ENCODE results near the gene ADSS1.

ADSS1 gene

DNA sequence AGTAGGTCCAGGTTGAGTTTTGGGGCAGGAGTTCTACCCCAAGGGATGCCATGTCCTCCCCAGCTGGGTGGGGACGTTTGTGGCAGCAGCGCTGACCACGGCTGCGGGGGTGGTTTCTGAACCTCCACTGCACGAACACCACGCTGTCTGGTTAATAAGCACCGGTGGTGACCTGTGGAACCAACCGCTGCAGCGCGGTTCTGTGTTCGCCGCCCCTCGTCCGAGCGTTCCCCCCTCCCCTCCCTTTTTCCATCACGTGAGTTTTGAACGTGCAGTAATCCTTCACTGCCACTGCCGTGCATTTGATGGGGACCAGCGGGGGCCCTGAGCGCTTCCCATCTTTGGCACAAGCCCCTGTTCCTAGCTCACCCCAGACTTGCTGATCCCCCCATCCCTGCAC, 6.4 kb upstream of the ADSS1 start:
- no peak for DNase-seq (ENCODE audit: low spot score)

DNA sequence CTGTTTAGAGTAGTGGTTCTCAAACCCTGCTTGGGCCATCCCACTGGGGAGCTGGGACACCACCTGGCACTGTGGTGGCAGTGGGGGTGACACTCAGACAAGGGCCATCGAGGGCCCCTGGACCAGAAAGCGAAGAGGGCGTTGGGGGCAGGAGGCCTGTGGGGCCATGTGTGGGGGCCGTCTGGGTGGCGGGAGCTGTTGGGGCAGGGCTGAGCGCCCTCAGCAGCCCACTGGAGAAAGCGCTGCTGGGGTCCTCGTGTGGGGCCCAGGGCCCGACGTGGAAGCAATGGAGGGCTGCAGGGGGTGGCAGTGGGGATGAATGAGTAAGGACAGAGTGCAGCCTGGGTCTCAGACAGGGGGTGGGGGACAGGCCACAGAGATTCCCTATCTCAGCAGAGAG, 5.9 kb upstream of the ADSS1 start:
- no peak for DNase-seq (ENCODE audit: low spot score)

DNA sequence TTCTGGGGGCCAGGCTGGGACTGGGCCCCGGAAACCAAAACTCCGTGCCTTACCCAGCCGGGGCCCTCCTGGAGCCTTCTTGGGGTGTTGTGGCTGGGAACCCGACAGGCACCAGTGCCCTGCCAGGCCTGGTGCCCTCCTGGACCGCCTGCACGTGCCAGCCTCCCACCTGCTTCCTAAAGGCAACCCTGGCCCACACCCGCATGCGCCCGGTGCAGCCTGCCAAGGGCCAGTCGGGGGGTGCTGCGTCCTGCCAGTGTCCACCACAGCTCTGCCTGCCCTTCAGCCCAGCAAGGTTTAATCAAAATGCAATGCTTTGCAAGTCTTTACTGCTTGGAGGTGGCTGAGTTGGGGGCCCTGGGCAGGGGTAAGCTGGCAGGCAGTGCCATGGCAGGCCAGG, 5.2 kb upstream of the ADSS1 start:
- no peak for DNase-seq (ENCODE audit: low spot score)

DNA sequence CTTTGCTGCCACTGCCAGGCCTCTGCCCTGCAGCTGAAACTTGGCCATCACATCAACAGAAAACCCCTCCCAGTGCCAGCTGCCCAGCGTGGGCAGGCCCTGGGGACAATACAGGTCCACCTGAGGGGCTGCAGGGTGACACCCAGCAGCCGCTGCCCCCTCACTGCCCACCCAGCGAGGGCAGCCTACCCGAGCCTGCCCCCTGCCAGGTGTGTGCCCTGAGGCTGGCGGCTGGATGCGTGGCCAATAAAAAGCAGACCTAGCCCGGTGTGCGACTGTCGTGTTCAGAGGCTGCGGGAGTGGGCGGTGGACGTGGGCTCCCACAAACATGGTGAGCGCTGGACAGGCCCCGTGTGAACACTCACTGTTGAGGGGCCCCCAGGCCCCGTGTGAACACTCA, 4.7 kb upstream of the ADSS1 start:
- DNase-seq (ENCODE audit: low spot score): no peak

DNA sequence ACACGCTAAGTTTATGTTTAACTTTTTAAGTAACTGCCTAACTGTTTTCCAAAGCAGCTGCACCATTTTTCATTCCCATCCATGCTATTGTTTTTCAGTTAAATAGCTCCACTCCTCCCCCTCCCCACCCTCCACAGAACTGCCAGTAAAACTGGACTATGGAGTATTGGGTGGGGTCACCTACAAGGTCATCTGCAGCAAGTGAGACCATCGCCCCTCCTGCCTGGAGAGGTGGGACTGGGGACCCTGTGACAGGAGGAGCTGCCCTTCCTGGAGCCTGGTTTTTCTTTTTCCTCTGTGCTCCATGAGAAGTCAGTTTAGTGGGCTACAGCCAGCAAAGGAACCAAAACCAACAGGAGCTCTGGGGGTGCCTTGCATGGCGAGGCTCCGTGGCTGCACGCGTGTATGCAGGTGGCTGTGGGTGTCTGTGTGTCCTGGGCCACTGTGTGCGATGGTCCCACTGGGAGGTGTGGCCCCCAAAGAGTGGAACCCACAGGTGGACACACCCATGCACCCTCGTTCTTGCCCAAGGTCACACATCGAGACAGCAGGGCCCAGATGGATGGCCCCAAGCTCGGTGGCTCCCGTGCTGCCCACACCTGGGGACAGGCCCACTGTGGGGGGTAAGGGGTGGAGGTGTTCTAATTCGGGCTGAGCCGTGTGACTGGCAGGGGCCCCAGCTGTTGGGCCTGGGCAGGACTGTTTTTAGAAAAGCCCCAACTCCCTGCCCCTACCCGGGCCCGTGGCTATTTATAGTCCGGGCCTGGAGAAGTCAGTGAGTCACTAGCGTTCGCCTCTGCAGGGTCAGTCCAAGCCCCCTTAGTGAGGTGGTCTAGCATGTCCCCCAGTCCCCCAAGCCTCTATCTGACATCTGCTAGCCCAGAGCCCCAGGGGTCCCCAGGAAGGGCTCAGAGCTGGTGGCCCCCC, 2.3 kb upstream of the ADSS1 start:
- DNase-seq (ENCODE audit: low spot score): no peak

DNA sequence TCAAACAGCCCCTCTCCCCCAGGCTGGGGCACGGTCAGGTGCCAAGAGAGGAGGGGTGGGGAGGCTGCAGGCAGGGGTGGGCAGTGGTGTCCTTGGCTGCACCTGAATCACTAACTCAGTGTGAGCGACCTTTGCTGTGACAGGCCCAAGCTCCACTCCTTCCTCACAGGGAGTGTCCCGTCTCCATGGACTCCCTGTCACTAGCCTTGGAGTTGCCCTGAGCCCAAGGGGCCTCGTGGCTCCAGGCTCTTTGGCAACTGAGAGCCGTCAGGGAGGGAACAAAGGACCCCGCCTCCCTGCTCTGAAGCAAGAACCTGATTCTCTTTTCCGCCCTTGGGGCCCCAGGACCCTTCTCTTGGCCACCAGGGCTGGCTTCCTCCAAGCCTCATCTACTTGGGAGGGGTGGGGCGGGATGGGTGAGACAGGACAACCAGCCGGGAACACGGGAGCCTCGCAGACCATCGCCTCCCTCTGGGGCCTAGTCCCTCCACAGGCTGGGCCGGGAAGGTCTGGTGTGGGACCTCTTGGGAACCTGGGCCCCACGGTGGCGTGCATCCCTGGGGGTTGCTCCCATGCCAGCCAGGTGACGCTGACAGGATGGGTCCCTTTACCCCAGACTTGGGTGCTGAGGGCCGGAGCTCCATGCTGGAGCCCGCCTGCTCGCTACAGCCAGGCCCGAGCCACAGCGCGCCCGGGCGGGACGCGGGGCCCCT, 935 bp upstream of the ADSS1 start:
- DNase-seq (ENCODE audit: low spot score): no peak

DNA sequence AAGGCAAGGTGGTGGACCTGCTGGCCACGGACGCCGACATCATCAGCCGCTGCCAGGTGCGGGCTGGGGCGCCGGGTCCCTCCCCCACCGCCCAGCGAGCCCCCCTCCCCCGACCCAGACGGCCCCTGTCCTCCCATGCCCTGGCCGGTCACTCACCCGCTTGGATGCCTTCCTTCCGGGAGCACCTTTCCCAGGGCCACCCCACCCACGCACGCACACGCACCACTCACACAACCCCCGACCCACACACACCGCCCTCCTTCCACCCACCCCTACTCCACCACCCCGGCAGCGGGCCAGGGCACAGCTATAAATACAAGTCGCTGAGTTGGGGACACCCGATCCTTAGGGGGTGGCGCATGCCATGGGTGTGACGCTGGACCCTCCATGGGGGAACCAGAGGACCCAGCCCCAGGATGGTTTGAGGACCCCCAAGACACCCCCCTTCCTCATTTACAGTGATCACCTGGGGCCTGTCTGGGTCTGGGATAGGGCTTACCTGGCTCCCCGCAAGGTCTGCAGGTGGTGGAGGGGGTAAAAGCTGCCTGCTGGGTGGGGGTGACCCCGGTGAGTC, 465 bp downstream of the ADSS1 start:
- peak; percentile 36 for DNase-seq (ENCODE audit: low spot score)

DNA sequence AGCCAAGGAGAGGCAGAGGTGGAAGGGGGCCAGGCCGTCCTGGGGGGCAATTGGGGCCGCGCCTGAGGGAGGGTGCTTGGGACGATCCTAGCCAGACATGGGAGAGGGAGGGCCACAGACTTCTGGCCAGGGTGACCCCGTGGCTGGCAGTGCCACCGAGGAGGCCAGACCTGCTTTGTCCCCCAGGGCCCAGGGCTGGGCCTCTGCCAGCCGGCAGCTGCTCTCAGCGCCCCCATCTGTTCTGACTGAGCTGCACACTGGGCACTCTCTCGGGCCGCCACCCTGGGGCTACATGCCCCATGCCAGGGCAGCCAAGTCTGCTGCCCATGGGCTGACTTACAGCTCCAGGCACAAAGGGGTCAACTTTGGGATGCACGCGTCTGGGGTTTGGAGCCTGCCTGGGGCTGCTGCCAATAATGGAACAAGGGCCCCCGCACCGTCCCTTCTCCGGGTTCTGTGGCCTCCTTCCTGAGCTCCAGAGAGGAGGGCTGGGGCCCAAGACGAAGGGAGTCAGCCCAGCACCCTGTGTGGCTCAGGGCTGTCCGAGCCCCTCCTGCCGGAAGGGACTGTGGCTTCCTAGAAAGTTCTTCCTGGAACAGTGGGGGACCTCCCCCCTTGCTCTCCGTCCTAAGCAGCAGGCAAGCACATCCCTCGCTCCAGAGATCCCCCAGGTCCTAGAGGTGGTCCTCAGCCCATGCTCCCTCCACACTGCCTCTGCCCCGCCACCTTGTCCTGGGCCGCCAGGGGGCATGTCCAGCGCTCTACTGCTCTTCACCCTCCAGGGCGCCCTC, 1.1 kb downstream of the ADSS1 start:
- DNase-seq (ENCODE audit: low spot score): peak; percentile 62

DNA sequence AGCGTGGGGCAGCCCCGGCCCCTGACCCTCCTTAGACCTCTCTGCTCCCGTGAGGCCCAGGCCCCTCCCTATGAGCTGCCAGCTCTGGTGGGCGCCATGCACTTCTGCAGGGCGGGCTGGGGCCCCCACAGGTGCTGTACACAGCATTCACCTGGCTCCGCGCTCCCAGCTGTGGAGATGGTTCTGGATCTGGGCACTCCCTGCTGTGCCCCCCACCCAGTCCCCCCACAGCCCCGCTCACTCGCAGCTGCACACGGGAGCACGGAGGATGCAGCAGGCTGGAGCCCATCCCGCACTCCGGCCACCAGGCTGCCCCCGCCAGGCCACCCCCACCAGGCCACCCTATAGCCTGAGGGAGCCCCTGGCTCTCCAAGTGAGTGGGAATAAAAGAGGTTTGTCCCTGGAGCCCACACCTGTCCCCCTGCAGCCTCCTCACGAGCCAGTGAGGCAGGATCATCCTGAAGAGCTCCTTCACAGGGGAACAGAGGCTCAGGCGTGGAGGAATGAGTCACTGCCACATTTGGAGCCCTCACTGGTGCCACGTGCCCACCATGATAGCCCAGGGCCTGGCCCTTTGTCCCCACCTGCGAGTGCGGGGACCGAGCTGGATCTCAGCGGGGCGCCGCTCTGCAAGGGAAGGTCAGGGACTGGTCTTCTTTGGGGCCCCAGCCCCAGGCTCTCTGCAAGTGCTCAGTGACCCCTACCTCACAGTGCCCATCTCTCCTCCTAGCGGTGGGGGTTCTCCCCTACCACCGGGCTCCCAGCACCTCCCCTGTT, 1.9 kb downstream of the ADSS1 start:
- DNase-seq (ENCODE audit: low spot score): no peak

DNA sequence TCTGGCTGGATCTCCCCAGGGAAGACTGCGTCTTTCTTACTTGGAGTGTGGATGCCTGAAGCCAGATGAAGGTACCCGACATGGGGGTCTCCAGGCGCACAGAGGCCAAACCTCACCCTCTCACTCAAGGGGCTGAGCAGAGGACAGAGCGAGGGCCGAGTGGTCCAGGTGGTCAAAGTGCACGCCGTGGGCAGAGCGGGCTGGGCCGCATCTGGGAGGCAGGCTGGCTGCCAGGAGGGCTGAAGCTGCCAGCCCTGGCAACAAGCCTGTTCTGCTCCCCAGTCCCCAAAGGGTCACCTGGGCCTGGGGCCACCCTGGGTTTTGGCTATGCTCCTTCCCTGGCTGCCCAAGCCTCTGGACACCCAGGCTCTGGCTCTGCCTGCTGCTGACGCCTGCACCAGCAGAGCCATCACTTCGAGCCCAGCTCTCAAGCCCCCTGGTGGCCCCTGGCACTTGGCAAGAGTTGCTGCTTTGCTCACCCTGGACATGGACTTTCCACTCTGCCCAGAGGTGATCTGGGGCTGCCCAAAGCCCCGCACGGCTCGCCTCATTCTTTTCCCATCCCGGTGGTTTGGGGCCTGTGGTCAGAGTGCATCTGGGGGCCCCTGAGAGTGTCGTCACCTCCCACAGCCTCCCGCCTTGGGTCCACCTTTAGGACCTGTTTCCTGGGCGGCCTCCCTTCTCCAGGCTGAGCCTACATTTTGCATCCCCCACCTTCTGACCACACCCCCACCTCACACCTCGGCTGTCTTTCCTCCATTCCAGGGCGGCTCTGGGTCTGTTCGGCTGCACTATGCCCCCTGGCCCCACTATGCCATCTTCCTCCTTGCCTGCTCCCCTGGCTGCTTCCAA, 2.8 kb downstream of the ADSS1 start:
- DNase-seq (ENCODE audit: low spot score): no peak

DNA sequence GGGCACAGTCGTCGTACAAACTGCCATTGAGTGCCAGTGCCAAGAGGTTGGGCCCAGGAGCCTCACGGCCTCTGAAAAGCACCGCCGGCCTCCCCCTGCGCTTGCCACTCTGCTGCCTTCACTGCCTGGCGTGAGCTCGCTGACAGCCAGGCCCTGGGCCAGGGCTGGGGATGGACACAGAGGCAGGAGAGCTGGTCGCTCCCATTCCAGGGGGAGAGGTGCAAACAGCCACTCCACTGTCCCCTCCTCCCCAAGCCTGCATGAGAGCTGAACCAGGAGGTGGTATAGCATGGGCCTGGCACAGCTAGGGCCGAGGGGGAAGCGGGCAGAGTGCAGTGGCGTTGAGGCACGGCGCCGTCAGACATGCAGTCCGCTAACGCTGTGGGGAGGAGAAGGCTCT, 4.6 kb downstream of the ADSS1 start:
- DNase-seq (ENCODE audit: low spot score): no peak

DNA sequence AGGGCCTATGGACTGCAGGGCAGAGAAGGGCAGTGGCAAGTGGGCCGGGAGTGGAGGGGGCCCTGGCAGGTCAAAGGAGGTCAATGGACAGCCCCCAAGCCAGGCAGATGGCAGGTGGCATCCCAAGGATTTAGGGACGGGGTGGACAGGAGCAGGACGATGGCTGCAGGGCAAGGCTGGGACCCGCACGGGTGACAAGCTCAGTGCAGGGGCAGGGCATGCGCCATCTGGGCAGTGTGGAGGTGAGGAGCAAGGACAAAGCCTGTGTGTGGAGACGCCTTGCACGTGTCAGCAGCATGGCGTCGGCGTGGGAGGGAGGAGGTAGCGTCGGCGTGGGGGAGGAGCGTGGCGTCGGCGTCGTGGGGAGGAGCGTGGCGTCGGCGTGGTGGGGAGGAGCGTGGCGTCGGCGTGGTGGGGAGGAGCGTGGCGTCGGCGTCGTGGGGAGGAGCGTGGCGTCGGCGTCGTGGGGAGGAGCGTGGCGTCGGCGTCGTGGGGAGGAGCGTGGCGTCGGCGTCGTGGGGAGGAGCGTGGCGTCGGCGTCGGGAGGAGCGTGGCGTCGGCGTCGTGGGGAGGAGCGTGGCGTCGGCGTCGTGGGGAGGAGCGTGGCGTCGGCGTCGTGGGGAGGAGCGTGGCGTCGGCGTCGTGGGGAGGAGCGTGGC, 5.3 kb downstream of the ADSS1 start:
- peak; percentile 68 for DNase-seq (ENCODE audit: low spot score)

DNA sequence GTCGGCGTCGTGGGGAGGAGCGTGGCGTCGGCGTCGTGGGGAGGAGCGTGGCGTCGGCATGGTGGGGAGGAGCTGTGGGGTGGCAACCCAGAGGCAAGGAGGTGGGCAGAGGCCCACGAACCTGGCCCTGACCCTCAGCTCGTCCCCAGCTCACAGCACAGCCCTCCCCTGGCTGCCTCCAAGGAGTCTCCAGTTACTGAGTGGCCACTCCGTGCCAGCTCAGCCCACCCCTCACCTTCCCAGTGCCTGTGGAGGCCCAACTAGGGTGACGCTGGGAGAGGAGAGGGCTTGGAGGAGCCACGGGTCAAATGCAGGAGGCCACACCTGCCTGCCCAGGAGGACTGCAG, 5.8 kb downstream of the ADSS1 start:
- DNase-seq (ENCODE audit: low spot score): peak; percentile 53

DNA sequence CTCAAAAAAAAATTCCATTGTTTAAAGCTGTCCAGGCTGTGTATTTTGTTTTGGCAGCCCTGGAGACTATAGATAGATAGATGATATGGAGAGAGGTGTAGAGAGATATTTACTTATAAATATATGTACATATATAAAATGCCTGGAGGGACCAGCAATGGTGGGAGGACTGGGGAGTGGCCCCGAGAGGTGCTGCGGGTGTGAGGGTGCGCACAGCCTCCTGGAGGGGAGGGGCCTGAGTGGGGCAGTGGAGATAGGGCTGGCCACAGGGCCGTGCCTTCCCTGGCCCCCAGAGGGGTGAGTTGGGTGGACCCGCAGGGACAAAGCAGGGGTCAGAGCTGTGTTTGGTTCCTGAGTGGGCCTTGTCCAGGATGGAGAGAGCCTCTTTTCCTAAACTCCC, 6.5 kb downstream of the ADSS1 start:
- no peak for DNase-seq (ENCODE audit: low spot score)

DNA sequence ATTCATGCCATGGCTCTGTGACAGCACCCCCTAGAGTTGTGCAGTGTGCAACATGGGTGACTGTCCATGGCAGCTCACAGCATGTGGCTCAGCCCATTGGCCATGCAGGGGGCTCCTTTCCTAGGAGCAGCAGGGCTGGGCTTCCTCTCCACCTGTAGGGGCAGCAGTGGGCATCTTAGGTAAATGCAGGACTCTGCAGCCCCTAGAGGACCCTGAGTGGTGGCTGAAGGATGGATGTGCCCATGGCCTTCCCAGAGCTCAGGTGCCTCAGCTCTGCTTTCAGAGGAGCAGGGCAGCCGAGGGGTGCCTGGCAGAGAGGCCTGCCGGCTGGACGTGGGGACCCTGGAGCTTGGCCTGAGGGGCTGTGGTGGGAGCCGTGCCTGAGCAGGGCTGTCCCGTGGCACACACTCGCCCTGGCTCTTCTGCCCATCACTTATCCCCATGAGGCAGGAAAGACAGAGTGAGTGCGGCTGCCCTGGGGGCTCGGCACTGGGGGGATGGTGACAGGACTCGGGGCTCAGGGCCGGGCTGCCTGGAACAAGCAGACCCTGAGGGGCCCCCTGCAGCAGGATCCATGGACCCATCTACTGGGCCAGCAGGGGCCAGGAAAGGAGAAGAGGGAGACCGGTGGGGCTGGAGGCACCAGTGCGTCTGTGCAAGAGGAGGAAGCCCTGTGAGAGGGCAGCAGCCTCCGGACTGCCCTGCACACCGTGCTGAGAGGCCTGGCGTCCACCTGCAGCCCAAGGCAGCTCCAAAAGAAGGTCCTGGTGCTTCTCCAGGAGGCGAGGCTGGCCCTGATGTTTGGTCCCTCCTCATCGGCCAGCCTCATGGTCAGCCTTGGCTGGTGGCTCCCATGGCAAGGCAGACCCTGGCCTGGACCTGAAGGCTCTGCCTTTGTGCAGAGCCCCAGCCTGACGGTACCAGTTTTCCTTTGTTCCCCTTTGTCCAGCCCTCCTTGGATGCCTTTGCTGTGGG, 7.6 kb downstream of the ADSS1 start:
- peak; percentile 58 for DNase-seq (ENCODE audit: low spot score)

DNA sequence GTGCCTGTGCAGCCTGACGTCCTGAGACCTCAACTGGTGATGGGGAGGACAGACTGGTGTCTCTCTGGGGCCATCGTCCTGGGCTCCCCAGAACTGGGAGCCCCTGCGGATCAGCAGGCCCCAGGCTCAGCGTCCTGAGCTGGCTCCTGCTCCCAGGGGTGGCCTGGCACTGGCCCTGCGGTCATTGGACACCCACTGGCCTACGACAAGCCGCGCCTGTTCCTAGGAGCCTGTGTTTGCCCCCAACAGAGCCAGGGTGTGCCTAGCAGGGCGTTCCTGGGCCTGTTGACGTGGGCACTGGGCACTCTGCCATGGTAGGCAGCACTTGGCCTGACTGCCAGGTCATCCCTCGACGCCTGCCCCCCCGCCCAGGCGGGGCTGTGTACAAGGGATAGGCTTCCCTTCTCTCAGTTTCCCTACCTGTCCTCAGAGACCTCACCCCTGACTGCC, 8.4 kb downstream of the ADSS1 start:
- no peak for DNase-seq (ENCODE audit: low spot score)

DNA sequence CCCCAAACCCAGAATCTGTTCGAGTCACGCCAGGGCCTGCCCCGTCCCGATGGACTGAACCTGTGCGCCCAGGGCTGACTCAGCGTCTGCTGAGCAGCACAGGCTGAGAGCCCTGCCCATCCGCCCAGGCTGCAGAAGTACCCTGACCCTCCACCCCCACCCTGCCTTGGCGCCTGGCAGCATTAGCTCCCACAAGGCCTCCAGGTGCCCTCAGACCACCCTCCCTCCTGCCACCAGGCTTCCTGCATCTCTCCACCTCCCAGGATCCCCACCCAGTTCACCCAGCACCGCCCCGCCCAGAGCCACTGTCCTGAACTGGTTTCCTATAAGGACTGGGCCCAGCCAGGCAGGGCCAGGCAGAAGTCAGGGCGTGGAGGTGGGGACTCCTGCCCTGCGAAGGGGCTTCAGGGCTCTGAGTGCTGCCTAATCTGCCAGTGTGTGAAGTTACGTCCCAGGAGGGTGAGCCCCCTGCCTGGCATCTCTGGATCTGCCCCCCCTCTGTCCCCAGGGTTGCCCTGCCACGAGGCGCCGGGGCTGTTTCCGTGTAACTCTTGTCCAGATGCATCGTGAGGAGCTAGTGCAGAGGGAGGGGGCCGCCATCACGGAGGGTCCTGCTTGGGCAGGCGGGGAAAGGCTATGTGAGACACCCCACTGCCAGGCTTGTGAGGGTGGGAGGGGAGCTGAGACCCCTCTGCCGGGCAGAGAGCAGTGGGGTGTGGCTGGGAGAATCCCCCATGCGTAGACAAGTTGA, 9.1 kb downstream of the ADSS1 start:
- peak; percentile 47 for DNase-seq (ENCODE audit: low spot score)

DNA sequence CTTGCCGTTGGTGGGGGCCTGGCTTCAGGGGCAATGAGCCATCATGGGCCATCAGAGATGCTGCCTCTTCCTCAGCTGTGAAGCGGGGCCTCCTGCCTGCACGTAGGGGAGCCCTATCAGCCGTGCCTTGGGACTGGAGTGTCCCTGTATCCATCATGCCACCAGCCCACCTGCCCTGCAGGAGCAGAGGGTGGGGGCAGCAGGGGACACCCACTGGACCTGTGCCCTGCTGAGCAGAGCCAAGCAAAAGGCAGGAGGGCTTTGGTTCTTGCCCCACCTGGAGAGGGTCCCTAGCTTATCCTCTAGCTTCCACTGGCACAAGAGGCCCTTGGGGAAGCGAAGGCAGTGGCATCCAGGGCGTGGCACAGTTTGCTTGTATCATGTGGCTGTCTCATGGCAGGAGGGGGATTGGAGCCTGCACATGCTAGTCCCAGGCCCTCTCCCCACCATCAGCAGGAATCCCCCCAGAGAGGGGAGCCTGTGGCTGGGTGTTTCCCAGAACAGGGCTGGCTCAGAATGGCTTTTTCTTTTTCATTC, 10.1 kb downstream of the ADSS1 start:
- no peak for DNase-seq (ENCODE audit: low spot score)
